Activated naive CD4-positive, alpha-beta T cell treated with anti-CD3 and anti-CD28 coated beads, Interleukin-2, amount 50 U/mL, for 24 hours (primary cell): ENCODE results near the gene FLRT1.

Experiments
- H3K27ac Mint-ChIP-seq: one replicate; pipeline ENCODE4 v1.8.0; 2021; ENCODE audit warnings: mild to moderate bottlenecking, mixed read lengths
- H3K27me3 Mint-ChIP-seq: one replicate; pipeline ENCODE4 v1.8.0; 2021; ENCODE audit warnings: mixed read lengths
- H3K36me3 Mint-ChIP-seq: one replicate; pipeline ENCODE4 v1.8.0; 2021; ENCODE audit warnings: mixed read lengths
- H3K4me1 Mint-ChIP-seq: one replicate; pipeline ENCODE4 v1.8.0; 2021; ENCODE audit warnings: mixed read lengths
- H3K4me3 Mint-ChIP-seq: one replicate; pipeline ENCODE4 v1.8.0; 2021; ENCODE audit warnings: mild to moderate bottlenecking, mixed read lengths
- H3K9me3 Mint-ChIP-seq: one replicate; pipeline ENCODE4 v1.8.0; 2021; ENCODE audit warnings: mixed read lengths

The FLRT1 gene

GRCh38 chr11:64001484-64002420 is 34.0 kb upstream of the FLRT1 start:
- Mint-ChIP-seq H3K27me3 (peaks cover 3% of the 10 kb centered on the region), H3K27ac (peak overlapping the region; percentile 8), H3K36me3 (peaks cover 1% of the 10 kb centered on the region), H3K9me3 (no peaks in the 10 kb centered on the region), H3K4me3 (peak overlapping the region; percentile 45), H3K4me1 (no peaks in the 10 kb centered on the region)

GRCh38 chr11:64003807-64004589 is 31.7 kb upstream of the FLRT1 start:
- H3K36me3 Mint-ChIP-seq: no peaks in the 10 kb centered on the region
- no peaks in the 10 kb centered on the region for H3K9me3 Mint-ChIP-seq
- H3K27ac Mint-ChIP-seq: no peak overlapping the region
- peaks cover 18% of the 10 kb centered on the region for H3K27me3 Mint-ChIP-seq
- peaks cover 13% of the 10 kb centered on the region for H3K4me1 Mint-ChIP-seq
- H3K4me3 Mint-ChIP-seq: no peak overlapping the region

GRCh38 chr11:64004590-64004984 is 31.1 kb upstream of the FLRT1 start:
- Mint-ChIP-seq H3K4me1 (peaks cover 13% of the 10 kb centered on the region), H3K27ac (no peak overlapping the region), H3K27me3 (peaks cover 18% of the 10 kb centered on the region), H3K9me3 (no peaks in the 10 kb centered on the region), H3K4me3 (no peak overlapping the region), H3K36me3 (no peaks in the 10 kb centered on the region)

GRCh38 chr11:64005691-64006090 is 30.0 kb upstream of the FLRT1 start:
- Mint-ChIP-seq H3K36me3 (no peaks in the 10 kb centered on the region), H3K4me3 (no peak overlapping the region), H3K27ac (no peak overlapping the region), H3K4me1 (peaks cover 13% of the 10 kb centered on the region), H3K9me3 (no peaks in the 10 kb centered on the region), H3K27me3 (peaks cover 18% of the 10 kb centered on the region)

- H3K27me3 Mint-ChIP-seq: peaks cover 18% of the 10 kb centered on the region
- H3K27ac Mint-ChIP-seq: no peak overlapping the region
- H3K4me1 Mint-ChIP-seq: peaks cover 13% of the 10 kb centered on the region
- no peaks in the 10 kb centered on the region for H3K9me3 Mint-ChIP-seq
- H3K4me3 Mint-ChIP-seq: no peak overlapping the region
- H3K36me3 Mint-ChIP-seq: no peaks in the 10 kb centered on the region
Measured at GRCh38 chr11:64006398-64006797, 29.3 kb upstream of the FLRT1 start.

- Mint-ChIP-seq H3K4me3 (peak overlapping the region; percentile 67), H3K4me1 (peaks cover 13% of the 10 kb centered on the region), H3K36me3 (no peaks in the 10 kb centered on the region), H3K27me3 (peaks cover 18% of the 10 kb centered on the region), H3K9me3 (no peaks in the 10 kb centered on the region), H3K27ac (peak overlapping the region; percentile 14)
Measured at GRCh38 chr11:64007160-64007628, 28.5 kb upstream of the FLRT1 start.

GRCh38 chr11:64007629-64008282 is 28.0 kb upstream of the FLRT1 start:
- Mint-ChIP-seq H3K4me3 (peak overlapping the region; percentile 64), H3K27me3 (peaks cover 18% of the 10 kb centered on the region), H3K36me3 (no peaks in the 10 kb centered on the region), H3K4me1 (peaks cover 13% of the 10 kb centered on the region), H3K27ac (peak overlapping the region; percentile 84), H3K9me3 (no peaks in the 10 kb centered on the region)

GRCh38 chr11:64008283-64008913 is 27.3 kb upstream of the FLRT1 start:
- Mint-ChIP-seq H3K4me3 (peak overlapping the region; percentile 64), H3K4me1 (peaks cover 13% of the 10 kb centered on the region), H3K27ac (no peak overlapping the region), H3K27me3 (peaks cover 18% of the 10 kb centered on the region), H3K36me3 (no peaks in the 10 kb centered on the region), H3K9me3 (no peaks in the 10 kb centered on the region)

- Mint-ChIP-seq H3K9me3 (no peaks in the 10 kb centered on the region), H3K36me3 (no peaks in the 10 kb centered on the region), H3K4me3 (no peak overlapping the region), H3K27ac (no peak overlapping the region), H3K4me1 (peaks cover 13% of the 10 kb centered on the region), H3K27me3 (peaks cover 18% of the 10 kb centered on the region)
Measured at GRCh38 chr11:64008914-64009633, 26.7 kb upstream of the FLRT1 start.

- Mint-ChIP-seq H3K4me3 (no peak overlapping the region), H3K27me3 (peaks cover 18% of the 10 kb centered on the region), H3K27ac (no peak overlapping the region), H3K36me3 (no peaks in the 10 kb centered on the region), H3K4me1 (peaks cover 13% of the 10 kb centered on the region), H3K9me3 (no peaks in the 10 kb centered on the region)
Measured at GRCh38 chr11:64009710-64010109, 26.0 kb upstream of the FLRT1 start.

- Mint-ChIP-seq H3K9me3 (no peaks in the 10 kb centered on the region), H3K4me3 (no peak overlapping the region), H3K27me3 (peaks cover 18% of the 10 kb centered on the region), H3K27ac (no peak overlapping the region), H3K4me1 (peaks cover 13% of the 10 kb centered on the region), H3K36me3 (no peaks in the 10 kb centered on the region)
Measured at GRCh38 chr11:64010783-64011182, 24.9 kb upstream of the FLRT1 start.

- Mint-ChIP-seq H3K9me3 (no peaks in the 10 kb centered on the region), H3K4me1 (peaks cover 13% of the 10 kb centered on the region), H3K27ac (peak overlapping the region; percentile 35), H3K27me3 (peaks cover 16% of the 10 kb centered on the region), H3K36me3 (no peaks in the 10 kb centered on the region), H3K4me3 (no peak overlapping the region)
Measured at GRCh38 chr11:64011371-64011770, 24.4 kb upstream of the FLRT1 start.

GRCh38 chr11:64013141-64013896 is 22.4 kb upstream of the FLRT1 start:
- H3K9me3 Mint-ChIP-seq: no peaks in the 10 kb centered on the region

GRCh38 chr11:64014356-64014755 is 21.4 kb upstream of the FLRT1 start:
- H3K9me3 Mint-ChIP-seq: no peaks in the 10 kb centered on the region
- H3K4me3 Mint-ChIP-seq: no peak overlapping the region
- H3K27me3 Mint-ChIP-seq: no peaks in the 10 kb centered on the region
- no peak overlapping the region for H3K27ac Mint-ChIP-seq
- H3K4me1 Mint-ChIP-seq: no peaks in the 10 kb centered on the region
- no peaks in the 10 kb centered on the region for H3K36me3 Mint-ChIP-seq

More at GRCh38 chr11:64013141-64013896, 22.4 kb upstream of the FLRT1 start:
- Mint-ChIP-seq H3K36me3 (no peaks in the 10 kb centered on the region), H3K4me3 (no peak overlapping the region), H3K4me1 (no peaks in the 10 kb centered on the region), H3K27me3 (peaks cover 4% of the 10 kb centered on the region), H3K27ac (no peak overlapping the region)
